Mucosa of gallbladder (tissue), 1 donor: ENCODE data around the gene TDRD3. TPM values are rescaled to one million over a fixed set of nuclear protein-coding genes. Genes with fewer than 3 reads are reported as not detected.

Experiments
- DNase-seq: peaks from one replicate; pipeline ENCODE4 v3.0.0-alpha.2; 2020; ENCODE audit warnings: low spot score
- total RNA-seq: library from RNA; stranded (reverse); gene quantifications from one replicate; pipeline ENCODE4 v1.2.1, GENCODE V29; 2021
- donor health status: DM: no; HTN: no; CAD: no.

TDRD3 gene
- total RNA-seq, 1 donor from 2014 or later, result 30.8 TPM

DNA sequence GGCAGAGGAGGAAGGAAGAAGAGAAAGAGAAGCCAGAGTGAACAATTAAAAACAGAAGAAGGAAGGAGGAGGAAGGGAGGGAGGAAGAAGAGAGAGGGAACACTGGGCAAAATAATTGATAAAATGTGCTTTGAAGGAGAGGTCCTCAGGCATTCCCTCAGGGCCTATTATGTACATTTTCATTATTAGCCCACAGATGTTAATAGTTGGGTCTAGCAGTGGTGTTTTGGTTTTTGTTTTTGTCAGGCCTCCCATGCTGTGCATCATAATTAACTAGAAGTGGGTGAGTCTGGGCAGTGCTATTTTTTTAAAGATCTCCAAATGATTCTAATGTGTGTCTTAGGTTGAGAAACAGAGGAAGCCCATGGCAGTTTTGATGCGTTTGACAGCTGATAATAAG lies 178.1 kb downstream of the TDRD3 start:
- no peak for DNase-seq

DNA sequence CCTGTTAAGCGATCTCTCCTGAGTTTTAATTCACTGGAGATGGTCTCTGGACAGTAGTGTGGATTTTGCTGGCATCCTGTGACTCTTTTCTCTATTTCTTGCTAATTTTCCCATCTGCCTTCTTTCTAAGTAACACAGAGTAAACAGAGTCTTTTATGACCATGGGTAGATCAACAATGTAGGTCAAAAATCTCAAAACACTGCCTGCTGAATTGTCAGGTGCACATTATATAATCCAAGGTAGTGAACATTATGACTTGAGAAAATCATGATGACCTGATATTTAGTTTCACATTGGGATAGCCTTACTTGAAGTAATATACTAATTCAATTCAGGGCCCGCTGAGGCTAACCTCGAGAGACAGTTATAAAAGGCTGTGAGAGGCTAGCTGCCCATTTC lies 180.7 kb downstream of the TDRD3 start:
- DNase-seq, result no peak

DNA sequence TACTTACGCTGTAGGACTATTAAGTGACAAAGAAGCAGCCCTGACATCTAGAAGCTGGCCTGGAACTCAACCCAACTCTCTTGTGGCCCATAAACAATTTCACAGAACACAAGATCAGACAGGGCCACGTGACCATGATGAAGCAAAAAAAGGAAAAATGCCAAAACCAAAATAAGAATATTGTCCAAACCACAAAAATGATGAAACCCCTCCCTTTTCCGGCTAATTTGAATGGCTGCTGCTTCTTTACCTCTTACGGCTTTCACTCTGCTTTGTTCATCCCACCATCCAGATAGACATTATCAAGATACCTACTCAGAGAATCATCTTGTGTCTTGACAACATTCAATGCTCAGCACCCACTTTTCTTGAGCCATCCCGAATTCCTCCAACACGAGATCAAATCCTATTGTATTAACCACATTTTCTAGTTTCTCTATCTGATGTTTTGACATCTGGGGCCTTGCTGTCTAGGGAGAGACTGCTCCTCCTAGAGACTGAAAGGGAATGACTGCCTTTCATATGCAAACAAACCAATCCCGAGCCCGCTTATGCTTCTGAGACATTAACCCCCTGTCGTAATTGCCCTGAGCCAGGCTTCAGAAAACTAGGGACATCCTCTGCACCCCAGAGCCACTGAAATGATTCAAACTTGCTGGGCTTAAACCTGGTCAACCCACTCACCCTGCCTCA lies 186.3 kb downstream of the TDRD3 start:
- no peak for DNase-seq

DNA sequence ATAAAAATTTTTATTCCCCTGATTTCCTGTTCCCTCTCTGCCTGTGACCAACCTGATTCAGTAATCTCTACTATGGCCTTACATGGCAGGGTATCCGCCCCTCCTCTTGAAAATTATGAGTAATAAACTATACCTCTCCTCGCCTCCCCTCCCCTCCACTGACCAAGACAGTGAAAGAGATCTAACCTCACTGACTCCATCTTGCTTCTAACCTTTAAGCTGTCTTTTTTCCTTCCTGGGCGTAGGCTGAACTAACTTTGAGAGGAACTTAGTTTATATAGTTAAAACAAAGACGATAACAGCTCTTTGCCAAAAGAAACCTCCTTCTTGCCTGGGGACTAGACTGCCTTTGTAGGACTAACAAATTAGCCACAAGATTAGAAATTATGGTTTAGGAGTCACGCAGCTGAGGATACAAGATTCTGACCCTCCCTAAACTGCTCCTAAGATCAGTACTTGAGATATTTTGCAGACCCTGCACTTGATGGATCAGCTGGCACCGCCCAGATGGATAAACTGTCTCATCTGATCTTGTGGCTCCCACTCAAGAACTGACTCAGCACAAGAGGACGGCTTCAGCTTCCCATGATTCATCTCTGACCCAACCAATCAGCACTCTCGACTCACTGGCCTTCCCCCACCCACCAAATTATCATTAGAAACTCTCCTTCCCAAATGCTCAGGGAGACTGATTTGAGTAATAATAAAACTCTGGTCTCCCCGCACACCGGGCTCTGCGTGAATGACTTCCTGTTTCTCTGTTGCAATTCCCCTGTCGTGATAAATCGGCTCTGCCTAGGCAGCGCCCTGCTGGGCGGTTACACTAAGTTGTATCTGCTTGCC lies 187.1 kb downstream of the TDRD3 start:
- no peak for DNase-seq

DNA sequence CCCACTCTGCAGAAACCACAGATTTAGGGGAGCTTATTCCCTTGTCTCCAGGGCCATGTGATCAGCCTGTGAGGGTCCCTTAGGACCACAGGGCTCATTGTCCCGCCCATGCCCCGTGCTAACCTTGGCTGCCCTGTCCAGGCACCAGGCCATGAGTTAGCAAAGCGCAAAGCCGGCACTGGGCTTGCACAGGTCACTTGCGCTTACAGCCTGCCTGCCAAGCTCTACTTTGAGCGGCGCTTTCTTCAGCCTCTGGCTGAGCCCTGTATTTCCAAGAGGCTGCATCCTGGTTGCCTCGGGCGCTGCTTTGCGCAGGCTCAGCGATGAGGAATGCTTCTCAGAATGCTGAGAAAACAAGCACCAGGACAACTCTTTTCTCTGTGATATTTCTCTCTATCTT lies 188.0 kb downstream of the TDRD3 start:
- no peak for DNase-seq

DNA sequence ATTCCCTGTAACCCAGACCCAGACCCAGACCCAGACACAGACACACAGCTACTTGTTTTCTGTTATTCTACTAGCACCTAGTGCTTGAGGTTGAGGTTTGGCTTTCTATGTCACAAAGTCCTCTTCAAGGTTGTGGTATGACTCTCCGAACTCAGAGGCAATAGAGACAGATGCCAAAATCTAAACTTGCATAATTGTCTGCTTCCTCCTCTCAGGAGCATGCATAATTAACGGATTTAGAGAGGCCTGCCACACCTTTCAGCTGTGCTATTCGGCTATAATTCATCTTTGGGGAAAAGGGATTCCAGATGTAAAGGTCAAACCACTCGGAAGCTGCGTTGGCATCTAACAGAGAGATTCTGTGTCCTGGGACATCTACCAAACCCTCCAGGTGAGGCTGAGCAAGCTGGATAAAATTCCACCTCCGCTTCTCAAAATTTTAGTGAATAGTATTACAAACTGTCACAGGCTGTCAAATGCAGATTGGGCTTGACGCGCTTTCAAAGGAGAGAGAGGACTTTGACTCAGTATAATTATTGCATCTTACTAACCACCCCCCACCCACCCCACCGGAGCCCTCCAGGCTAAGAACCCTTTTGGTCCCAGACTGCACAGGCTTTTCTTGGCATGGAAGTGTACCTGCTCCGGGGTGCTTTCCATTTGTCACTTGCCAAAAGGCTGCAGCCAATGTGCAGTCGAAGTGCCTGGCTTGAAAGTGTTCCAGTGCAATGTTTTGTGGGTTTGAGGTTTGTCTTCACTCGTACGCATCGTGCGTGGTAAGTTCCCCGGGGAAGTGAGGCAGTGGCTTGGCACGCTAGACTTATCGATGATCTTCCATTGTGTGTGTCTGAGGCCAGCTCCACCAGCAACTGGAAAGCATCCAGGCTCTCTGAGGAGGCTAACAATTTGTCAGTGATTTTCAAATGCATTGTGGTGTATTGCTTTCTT lies 194.1 kb downstream of the TDRD3 start:
- no peak for DNase-seq

DNA sequence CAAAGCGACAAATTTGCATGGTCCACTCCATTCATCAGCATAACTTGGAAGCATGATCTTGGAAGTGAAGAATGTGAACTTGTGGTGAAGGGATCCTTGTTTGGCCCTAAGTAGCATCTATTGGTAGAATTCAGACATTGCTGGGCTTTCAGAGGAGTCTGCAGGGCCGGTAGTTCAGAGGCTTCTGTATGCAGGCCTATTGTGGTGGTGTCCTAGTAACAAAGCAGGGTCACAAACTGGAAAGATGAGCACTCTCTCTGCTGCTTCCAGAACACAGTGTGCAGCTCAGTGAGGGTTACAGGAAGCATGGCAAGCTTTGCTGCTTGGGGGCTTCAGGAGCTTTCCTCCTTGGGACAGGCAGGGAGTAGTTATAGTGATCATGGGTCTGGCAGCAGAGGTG lies 206.0 kb downstream of the TDRD3 start:
- no peak for DNase-seq

DNA sequence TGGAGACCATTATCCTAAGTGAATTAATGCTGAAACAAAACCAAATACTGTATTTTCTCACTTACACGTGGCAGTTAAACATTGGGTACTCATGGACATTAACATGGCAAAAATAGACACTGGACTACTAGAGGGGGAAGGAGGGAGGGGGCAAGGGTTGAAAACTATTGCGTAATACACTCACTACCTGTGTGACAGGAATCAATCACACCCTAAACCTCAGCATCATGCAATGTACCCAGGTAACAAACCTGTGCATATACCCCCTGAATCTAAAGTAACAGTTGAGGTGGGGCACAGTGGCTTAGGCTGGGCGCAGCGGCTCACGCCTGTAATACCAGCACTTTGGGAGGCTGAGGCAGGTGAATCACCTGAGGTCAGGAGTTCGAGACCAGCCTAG lies 207.0 kb downstream of the TDRD3 start:
- DNase-seq, result no peak

DNA sequence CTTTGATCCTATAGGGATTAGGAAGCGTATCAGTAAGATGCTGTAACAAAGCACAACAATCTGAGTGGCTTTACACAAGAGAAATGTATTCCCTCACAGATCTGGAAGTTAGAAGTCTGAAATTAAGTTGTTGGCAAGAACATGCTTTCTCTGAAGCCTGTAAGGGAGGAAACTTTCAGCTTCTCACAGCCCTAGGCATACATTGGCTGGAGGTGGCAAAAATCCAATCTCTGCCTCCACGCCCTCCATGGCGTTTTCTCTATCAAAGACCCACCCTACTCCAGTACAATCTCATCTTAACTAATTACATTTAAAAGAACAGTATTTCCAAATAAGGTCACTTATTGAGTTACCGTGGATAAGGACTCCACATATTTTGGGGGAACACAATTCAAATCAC lies 211.9 kb downstream of the TDRD3 start:
- no peak for DNase-seq

DNA sequence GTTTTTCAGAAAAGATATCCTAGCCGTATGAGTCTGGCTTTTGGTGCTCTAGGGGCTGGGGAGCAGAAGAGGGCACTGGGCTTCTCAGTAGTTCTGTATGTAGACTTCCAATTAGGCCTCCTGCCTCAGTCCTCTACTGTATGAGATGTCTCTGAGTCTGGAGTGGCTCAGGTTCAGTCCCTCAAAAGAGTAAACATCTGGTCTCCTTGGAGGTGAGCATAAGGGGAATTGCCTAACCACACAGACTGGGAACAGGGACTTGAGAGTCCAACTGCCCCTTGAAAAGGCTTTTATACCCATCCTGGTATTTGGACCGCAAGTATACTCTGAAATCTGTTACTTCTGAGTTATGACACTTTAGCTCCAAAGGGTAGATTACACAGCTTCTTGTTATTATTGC lies 214.5 kb downstream of the TDRD3 start:
- DNase-seq, result no peak

DNA sequence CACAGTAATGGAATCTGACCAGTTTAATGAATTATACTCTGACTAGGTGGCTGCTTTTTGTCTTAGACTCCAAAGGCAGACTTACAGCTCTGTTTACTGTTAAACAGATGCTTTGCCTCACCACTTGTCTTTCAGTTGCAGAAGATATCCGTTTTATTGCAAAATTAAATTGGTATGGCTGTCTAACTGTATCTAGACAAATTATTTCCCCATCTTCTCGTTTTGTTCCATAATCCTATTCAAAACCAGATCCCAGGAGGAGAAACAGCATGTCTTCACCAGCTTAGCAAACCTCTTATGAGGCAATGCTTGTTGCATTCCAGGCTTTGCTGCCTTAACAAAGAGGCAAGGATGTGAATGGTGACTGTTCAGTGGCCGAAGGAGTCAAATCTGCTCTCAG lies 215.6 kb downstream of the TDRD3 start:
- DNase-seq, result no peak

DNA sequence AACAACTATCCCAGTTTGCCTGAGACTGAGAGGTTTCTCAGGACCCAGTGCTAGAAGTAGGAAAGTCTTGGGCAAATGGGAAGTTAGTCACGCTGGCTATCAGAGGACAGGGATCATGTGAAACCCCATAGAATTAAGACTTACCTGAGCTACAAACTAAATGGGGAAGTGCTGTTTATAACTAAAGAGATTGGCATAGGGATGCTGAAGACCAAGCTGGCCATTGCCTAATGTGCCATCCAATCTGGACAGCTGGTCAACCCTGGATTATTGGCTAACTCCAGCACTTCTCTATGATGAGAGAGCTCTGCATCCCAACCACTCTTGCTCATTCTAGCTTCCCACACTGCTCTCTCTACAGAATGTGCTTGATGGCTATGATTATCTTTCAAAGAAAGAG lies 216.1 kb downstream of the TDRD3 start:
- no peak for DNase-seq

DNA sequence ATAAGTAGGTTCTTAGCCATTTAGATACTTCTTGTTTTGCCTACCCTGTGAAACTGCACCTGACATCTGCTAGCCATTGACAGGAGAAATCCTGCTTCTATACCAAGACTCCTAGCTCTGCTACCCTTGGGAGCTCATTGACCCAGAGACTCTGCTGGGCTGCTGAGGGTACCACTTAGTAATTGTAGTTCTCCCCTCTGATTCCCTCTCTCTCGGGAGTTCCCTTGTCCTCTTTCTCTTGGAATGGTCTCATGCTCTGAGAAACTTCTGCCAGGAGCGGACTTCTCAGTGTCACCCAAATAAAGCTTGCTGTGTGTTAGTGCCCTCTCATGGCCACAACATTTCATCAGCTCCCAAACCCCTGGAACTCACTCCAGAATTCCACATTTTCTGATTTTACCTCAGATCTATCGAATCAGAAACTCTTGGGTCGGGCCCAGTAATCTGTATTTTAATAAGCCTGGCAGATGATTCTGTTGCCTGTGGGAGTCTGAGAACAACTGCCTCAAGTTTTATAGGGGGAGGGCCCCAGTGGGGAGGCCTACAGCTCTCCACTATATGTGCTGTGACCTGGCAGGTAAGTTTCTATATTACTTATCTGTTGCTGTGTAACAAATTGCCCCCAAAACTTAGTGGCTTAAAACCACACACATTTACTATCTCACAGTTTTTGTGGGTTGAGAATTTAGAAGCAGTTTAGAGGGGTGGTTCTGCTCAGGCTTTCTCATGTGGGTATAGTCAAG lies 221.1 kb downstream of the TDRD3 start:
- DNase-seq, result no peak

DNA sequence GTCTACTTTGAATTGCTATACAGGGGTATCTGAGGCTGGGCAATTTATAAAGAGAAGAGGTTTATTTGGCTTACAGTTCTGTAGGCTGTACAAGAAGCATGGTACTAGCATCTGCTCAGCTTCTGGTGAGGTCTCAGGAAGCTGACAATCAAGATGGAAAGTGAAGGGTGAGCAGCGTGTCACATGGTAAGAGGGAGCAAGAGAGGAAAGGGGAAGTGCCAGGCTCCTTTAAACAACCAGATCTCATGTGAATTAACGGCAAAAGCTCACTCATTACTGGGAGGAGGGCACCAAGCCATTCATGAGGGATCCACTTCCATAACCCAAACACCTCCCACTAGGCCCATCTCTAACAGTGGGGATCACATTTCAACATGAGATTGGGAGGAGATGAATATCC lies 222.4 kb downstream of the TDRD3 start:
- no peak for DNase-seq

DNA sequence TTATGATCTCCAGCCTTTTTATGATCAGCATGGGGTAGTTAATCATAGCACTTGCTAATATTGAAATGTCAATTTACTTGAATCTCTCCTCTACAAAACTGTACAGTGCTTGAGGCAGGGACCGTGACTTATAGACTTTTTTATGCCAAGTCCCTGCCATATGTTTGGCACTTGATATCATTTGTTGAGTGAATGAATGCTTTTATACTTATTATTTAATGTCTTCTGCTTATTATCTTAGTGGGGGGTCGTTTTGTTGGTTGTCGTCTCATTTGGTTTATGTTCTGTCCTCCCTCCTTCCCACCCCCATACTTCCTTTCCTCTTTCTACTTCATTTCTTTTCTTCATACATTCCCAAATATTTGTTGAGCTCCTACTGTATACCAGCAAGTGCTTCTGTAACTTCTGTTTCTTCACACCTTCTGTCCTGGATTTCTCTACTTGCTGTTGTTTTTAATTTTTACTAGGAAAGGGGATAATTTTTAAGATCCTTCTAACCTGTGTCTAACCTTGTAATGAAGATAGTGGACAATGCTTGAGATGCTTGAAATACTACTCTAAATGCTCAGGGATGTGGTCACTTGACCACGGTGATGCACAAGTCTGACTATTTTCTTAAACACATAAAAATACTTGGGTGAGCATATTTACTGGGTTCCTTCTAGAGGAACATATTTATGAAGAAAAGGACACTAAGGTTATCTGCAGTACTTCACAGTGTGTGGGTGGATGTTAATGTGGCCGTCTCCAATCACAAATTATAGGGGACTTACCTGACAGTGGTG lies 223.8 kb downstream of the TDRD3 start:
- no peak for DNase-seq

DNA sequence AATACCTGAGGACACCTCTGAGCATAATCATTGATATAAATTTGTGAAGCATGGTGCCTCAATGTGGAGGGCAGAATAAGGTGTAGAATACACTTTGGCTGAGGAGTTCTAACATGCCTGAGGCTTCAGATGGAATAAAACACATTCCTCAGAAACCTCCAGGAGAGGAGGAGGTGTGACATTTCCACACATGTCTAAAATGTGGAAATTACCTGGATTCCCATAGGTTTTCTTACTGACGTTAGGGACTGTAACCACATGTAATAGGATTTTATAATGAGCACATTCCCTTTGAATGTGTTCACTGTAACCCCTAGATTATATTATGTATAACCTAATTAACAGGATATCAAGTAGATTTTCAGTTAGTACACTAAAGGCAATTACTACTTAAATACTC lies 226.1 kb downstream of the TDRD3 start:
- no peak for DNase-seq
